ENCODE data around the gene PCNX2. TPM values are rescaled to one million over a fixed set of nuclear protein-coding genes. Genes with fewer than 3 reads are reported as not detected.

The PCNX2 gene
- total and polyA plus RNA-seq, 2 experiments from 2014 or later, result 5.0 to 13.7 TPM

- TF ChIP-seq EZH2 (IDR thresholded peaks at IDR 0.05; ENCODE audit: insufficient read depth, poor library complexity, severe bottlenecking), result no peak
- no peak for TF ChIP-seq EZH2phosphoT487 (IDR thresholded peaks at IDR 0.05; ENCODE audit: insufficient read depth, low read depth)
- Histone ChIP-seq H3K9ac (no peak overlapping the region), H3K27ac (no peak overlapping the region), H2AFZ (no peak overlapping the region), H3K79me2 (ENCODE audit: insufficient read depth) (no peaks in the 10 kb centered on the region), H3K4me3 (no peak overlapping the region), H3K36me3 (ENCODE audit: low read depth) (no peaks in the 10 kb centered on the region), H3K9me3 (ENCODE audit: low read depth) (no peaks in the 10 kb centered on the region), H3K4me2 (ENCODE audit: unreplicated experiment) (no peak overlapping the region), H3K27me3 (replicated peaks; ENCODE audit: insufficient read depth) (no peaks in the 10 kb centered on the region), H3K9me2 (ENCODE audit: insufficient read depth) (no peaks in the 10 kb centered on the region), H4K20me1 (ENCODE audit: insufficient read depth) (no peaks in the 10 kb centered on the region), H3F3A (ENCODE audit: insufficient read depth) (no peaks in the 10 kb centered on the region), H3K4me1 (ENCODE audit: insufficient read depth) (peaks cover 10% of the 10 kb centered on the region)
- WGBS, 2 experiments (ENCODE audit: low coverage in 1 of 2, low lambda C conversion rate in 2 of 2, missing lambda C conversion rate in 2 of 2), result 96 to 98% methylated on average over 2 of the region's 2 CpGs
- in situ Hi-C loops (cut with MboI), result no loop called here
- no peak for DNase-seq
Observed at GRCh38 chr1:233094269-233094668, 201.3 kb downstream of the PCNX2 start.

- Histone ChIP-seq H3K36me3 (ENCODE audit: low read depth) (no peaks in the 10 kb centered on the region), H3K79me2 (ENCODE audit: insufficient read depth) (no peaks in the 10 kb centered on the region), H3K4me1 (ENCODE audit: insufficient read depth) (peaks cover 2% of the 10 kb centered on the region; the same call in 1 of the 2 replicates), H2AFZ (no peak overlapping the region), H4K20me1 (ENCODE audit: insufficient read depth) (no peaks in the 10 kb centered on the region), H3K4me2 (ENCODE audit: unreplicated experiment) (no peak overlapping the region), H3K9me3 (ENCODE audit: low read depth) (no peaks in the 10 kb centered on the region), H3K4me3 (no peak overlapping the region), H3K9ac (no peak overlapping the region), H3K9me2 (ENCODE audit: insufficient read depth) (no peaks in the 10 kb centered on the region), H3K27me3 (replicated peaks; ENCODE audit: insufficient read depth) (no peaks in the 10 kb centered on the region), H3F3A (ENCODE audit: insufficient read depth) (peaks cover 3% of the 10 kb centered on the region), H3K27ac (no peak overlapping the region)
- WGBS, 2 experiments (ENCODE audit: low coverage in 1 of 2, low lambda C conversion rate in 2 of 2, missing lambda C conversion rate in 2 of 2), result 83 to 92% methylated on average over 7 of the region's 7 CpGs
- TF ChIP-seq EZH2 (IDR thresholded peaks at IDR 0.05; ENCODE audit: insufficient read depth, poor library complexity, severe bottlenecking), result no peak
- no peak for TF ChIP-seq EZH2phosphoT487 (IDR thresholded peaks at IDR 0.05; ENCODE audit: insufficient read depth, low read depth)
- no peak for DNase-seq
- in situ Hi-C loops (cut with MboI), result no loop called here
Observed at GRCh38 chr1:233090746-233091494, 204.6 kb downstream of the PCNX2 start.

- in situ Hi-C loops (cut with MboI), result no loop called here
- no peaks in the 10 kb centered on the region for H3K9me2 ChIP-seq (ENCODE audit: insufficient read depth)
- no peaks in the 10 kb centered on the region for H3K27me3 ChIP-seq (replicated peaks; ENCODE audit: insufficient read depth)
- peaks cover 8% of the 10 kb centered on the region for H3K4me1 ChIP-seq (ENCODE audit: insufficient read depth)
- no peak for DNase-seq
- 98 to 100% methylated on average over 3 of the region's 3 CpGs for WGBS, 2 experiments (ENCODE audit: low coverage in 1 of 2, low lambda C conversion rate in 2 of 2, missing lambda C conversion rate in 2 of 2)
- H3K9me3 ChIP-seq (ENCODE audit: low read depth), result no peaks in the 10 kb centered on the region
- no peak overlapping the region for H3K9ac ChIP-seq
- H4K20me1 ChIP-seq (ENCODE audit: insufficient read depth), result no peaks in the 10 kb centered on the region
- H3K79me2 ChIP-seq (ENCODE audit: insufficient read depth), result no peaks in the 10 kb centered on the region
- no peak overlapping the region for H3K4me3 ChIP-seq
- H3K27ac ChIP-seq, result no peak overlapping the region
- H3K36me3 ChIP-seq (ENCODE audit: low read depth), result no peaks in the 10 kb centered on the region
- H3F3A ChIP-seq (ENCODE audit: insufficient read depth), result peaks cover 9% of the 10 kb centered on the region
- TF ChIP-seq EZH2 (IDR thresholded peaks at IDR 0.05; ENCODE audit: insufficient read depth, poor library complexity, severe bottlenecking) (no peak), EZH2phosphoT487 (IDR thresholded peaks at IDR 0.05; ENCODE audit: insufficient read depth, low read depth) (no peak)
- H2AFZ ChIP-seq, result no peak overlapping the region
- no peak overlapping the region for H3K4me2 ChIP-seq (ENCODE audit: unreplicated experiment)
Observed at GRCh38 chr1:233089251-233089650, 206.3 kb downstream of the PCNX2 start.

GRCh38 chr1:233088613-233089012, 206.9 kb downstream of the PCNX2 start:
- WGBS, 2 experiments (ENCODE audit: low coverage in 1 of 2, low lambda C conversion rate in 2 of 2, missing lambda C conversion rate in 2 of 2), result 99 to 100% methylated on average over 6 of the region's 6 CpGs
- Histone ChIP-seq H3F3A (ENCODE audit: insufficient read depth) (peaks cover 9% of the 10 kb centered on the region), H3K36me3 (ENCODE audit: low read depth) (no peaks in the 10 kb centered on the region), H2AFZ (no peak overlapping the region), H3K27ac (no peak overlapping the region), H3K79me2 (ENCODE audit: insufficient read depth) (no peaks in the 10 kb centered on the region), H3K9me3 (ENCODE audit: low read depth) (no peaks in the 10 kb centered on the region), H3K4me2 (ENCODE audit: unreplicated experiment) (no peak overlapping the region), H3K4me3 (no peak overlapping the region), H3K27me3 (replicated peaks; ENCODE audit: insufficient read depth) (no peaks in the 10 kb centered on the region), H3K9me2 (ENCODE audit: insufficient read depth) (no peaks in the 10 kb centered on the region), H3K9ac (no peak overlapping the region), H3K4me1 (ENCODE audit: insufficient read depth) (peaks cover 8% of the 10 kb centered on the region), H4K20me1 (ENCODE audit: insufficient read depth) (no peaks in the 10 kb centered on the region)
- in situ Hi-C loops (cut with MboI), result no loop called here
- DNase-seq, result no peak
- TF ChIP-seq EZH2phosphoT487 (IDR thresholded peaks at IDR 0.05; ENCODE audit: insufficient read depth, low read depth), result no peak
- no peak for TF ChIP-seq EZH2 (IDR thresholded peaks at IDR 0.05; ENCODE audit: insufficient read depth, poor library complexity, severe bottlenecking)

Measured in GM23248 (cell line).